Measurements from ENCODE around the gene YEATS2.

The YEATS2 gene

GRCh38 chr3:183815951-183816475 lies 118.4 kb downstream of the YEATS2 start:
- no peak for DNase-seq

GRCh38 chr3:183816681-183817510 lies 119.3 kb downstream of the YEATS2 start:
- DNase-seq: no peak

GRCh38 chr3:183817639-183818038 lies 120.0 kb downstream of the YEATS2 start:
- no peak for DNase-seq

GRCh38 chr3:183818041-183818620 lies 120.5 kb downstream of the YEATS2 start:
- DNase-seq: no peak

- no peak for DNase-seq
Observed at GRCh38 chr3:183818706-183819624, 121.4 kb downstream of the YEATS2 start.

GRCh38 chr3:183819831-183820230 lies 122.2 kb downstream of the YEATS2 start:
- DNase-seq: no peak

- DNase-seq: no peak
Observed at GRCh38 chr3:183822631-183823030, 125.0 kb downstream of the YEATS2 start.

- no peak for DNase-seq
Observed at GRCh38 chr3:183823963-183824362, 126.4 kb downstream of the YEATS2 start.

- DNase-seq: no peak
Observed at GRCh38 chr3:183824761-183825455, 127.3 kb downstream of the YEATS2 start.

GRCh38 chr3:183825456-183826161 lies 128.0 kb downstream of the YEATS2 start, which contains the start of gene MAP6D1:
TSS of gene MAP6D1 (minus strand) at chr3:183825577. CDS start at chr3:183825547, 30 bp downstream.
- peak; percentile 25 for DNase-seq

GRCh38 chr3:183826448-183827250 lies 129.1 kb downstream of the YEATS2 start:
- DNase-seq: no peak

- no peak for DNase-seq
Observed at GRCh38 chr3:183827809-183828537, 130.4 kb downstream of the YEATS2 start.

GRCh38 chr3:183828538-183828870 lies 130.9 kb downstream of the YEATS2 start:
- DNase-seq: no peak

- no peak for DNase-seq
Observed at GRCh38 chr3:183829466-183829865, 131.9 kb downstream of the YEATS2 start.

- DNase-seq: no peak
Observed at GRCh38 chr3:183830187-183830586, 132.6 kb downstream of the YEATS2 start.

- no peak for DNase-seq
Observed at GRCh38 chr3:183833516-183833915, 135.9 kb downstream of the YEATS2 start.

GRCh38 chr3:183837390-183837789 lies 139.8 kb downstream of the YEATS2 start:
- DNase-seq: no peak

GRCh38 chr3:183837894-183838293 lies 140.3 kb downstream of the YEATS2 start:
- DNase-seq: no peak

- no peak for DNase-seq
Observed at GRCh38 chr3:183839751-183840150, 142.2 kb downstream of the YEATS2 start.

GRCh38 chr3:183844606-183845005 lies 147.0 kb downstream of the YEATS2 start:
- no peak for DNase-seq

All from CD4-positive, alpha-beta T cell treated with Interleukin-4 for 4 hours (primary cell).